DMS79 treated with DMSO at 0.1 percent for 48 hours (cell line): ENCODE data around the gene NEXMIF.
"Not testable (repeated sequence)": the region's sequence is repeated elsewhere in the genome, so short reads cannot be mapped to it uniquely, and the experiment has no call there.

Experiments used
- DNase-seq: peaks from one replicate; lab custom pipeline; 2025; lab: John Stamatoyannopoulos, UW

The NEXMIF gene

GRCh38 chrX:74797338-74797887, 127.8 kb downstream of the NEXMIF start:
- DNase-seq, result no peak

- DNase-seq, result no peak
These were observed 136.6 kb downstream of the NEXMIF start for GRCh38 chrX:74788545-74789086.

GRCh38 chrX:74784629-74785028, 140.6 kb downstream of the NEXMIF start:
- no peak for DNase-seq

- DNase-seq, result no peak
These were observed 143.7 kb downstream of the NEXMIF start for GRCh38 chrX:74781507-74782034.

- no peak for DNase-seq
These were observed 146.1 kb downstream of the NEXMIF start for GRCh38 chrX:74779175-74779574.

- no peak for DNase-seq
These were observed 150.3 kb downstream of the NEXMIF start for GRCh38 chrX:74774988-74775387.

GRCh38 chrX:74736450-74736849, 188.8 kb downstream of the NEXMIF start:
- DNase-seq, result no peak

- DNase-seq, result no peak
These were observed 220.0 kb downstream of the NEXMIF start for GRCh38 chrX:74705269-74705668.

- not testable (repeated sequence) for DNase-seq
These were observed 223.9 kb downstream of the NEXMIF start for GRCh38 chrX:74701343-74701742.

- DNase-seq, result no peak
These were observed 240.8 kb downstream of the NEXMIF start for GRCh38 chrX:74684466-74684865.
